NCI-H226 (cell line): ENCODE data around the gene P4HA1.

ENCODE experiments used
- DNase-seq: peaks from one replicate; pipeline ENCODE4 v3.0.0-alpha.2; 2015

Gene P4HA1

GRCh38 chr10:72976886-72977285, 119.8 kb downstream of the P4HA1 start:
- DNase-seq: no peak
